Left renal pelvis (tissue), 4 donors: ENCODE data around the gene BRF1. TPM values are rescaled to one million over a fixed set of nuclear protein-coding genes. Genes with fewer than 3 reads are reported as not detected.

Source experiments
- DNase-seq, 4 donors: peaks; one replicate each; pipeline ENCODE4 v3.0.0-alpha.2; 2013; ENCODE audit warnings: low read depth in 4 of 4, low spot score in 3 of 4
- polyA plus RNA-seq, 4 donors: library from polyadenylated mRNA; unstranded; fragments of 120-200 nt; gene quantifications; one replicate each; pipeline ENCODE4 v1.2.1, GENCODE V29; 2013; ENCODE audit not compliant: insufficient read length in 4 of 4

BRF1 gene
- polyA plus RNA-seq, 4 donors, result 21.5 to 40.8 (median 33.3) TPM

GRCh38 chr14:105201156-105201924 lies 99.5 kb downstream of the BRF1 start:
- no peak for DNase-seq

GRCh38 chr14:105200641-105201040 lies 100.2 kb downstream of the BRF1 start:
- no peak for DNase-seq

GRCh38 chr14:105200074-105200473 lies 100.7 kb downstream of the BRF1 start:
- DNase-seq, result no peak

- no peak for DNase-seq
Measured at GRCh38 chr14:105199093-105199492, 101.7 kb downstream of the BRF1 start.

GRCh38 chr14:105198588-105198987 lies 102.2 kb downstream of the BRF1 start:
- DNase-seq, result no peak

- no peak for DNase-seq
Measured at GRCh38 chr14:105197211-105197641, 103.6 kb downstream of the BRF1 start.

- no peak for DNase-seq
Measured at GRCh38 chr14:105196265-105196960, 104.4 kb downstream of the BRF1 start.

GRCh38 chr14:105195522-105196264 lies 105.1 kb downstream of the BRF1 start:
- DNase-seq, result no peak

- no peak for DNase-seq
Measured at GRCh38 chr14:105195051-105195450, 105.8 kb downstream of the BRF1 start.

- DNase-seq, result no peak
Measured at GRCh38 chr14:105193916-105194782, 106.7 kb downstream of the BRF1 start.

- no peak for DNase-seq
Measured at GRCh38 chr14:105192866-105193731, 107.7 kb downstream of the BRF1 start.

GRCh38 chr14:105187935-105188524 lies 112.8 kb downstream of the BRF1 start:
- DNase-seq, result no peak

- no peak for DNase-seq
Measured at GRCh38 chr14:105187116-105187515, 113.7 kb downstream of the BRF1 start.

- no peak for DNase-seq
Measured at GRCh38 chr14:105185973-105186372, 114.8 kb downstream of the BRF1 start.

GRCh38 chr14:105185001-105185400 lies 115.8 kb downstream of the BRF1 start:
- no peak for DNase-seq

- DNase-seq, result no peak
Measured at GRCh38 chr14:105184461-105184860, 116.3 kb downstream of the BRF1 start.

- no peak for DNase-seq
Measured at GRCh38 chr14:105182296-105183020, 118.3 kb downstream of the BRF1 start.

- DNase-seq, result no peak
Measured at GRCh38 chr14:105181549-105182295, 119.1 kb downstream of the BRF1 start.
